Measurements from ENCODE around the gene DNAH14. TPM values are rescaled to one million over a fixed set of nuclear protein-coding genes. Genes with fewer than 3 reads are reported as not detected.
"Not testable (repeated sequence)": the region's sequence is repeated elsewhere in the genome, so short reads cannot be mapped to it uniquely, and the experiment has no call there.

The DNAH14 gene
- total and polyA plus RNA-seq, 2 of the 13 experiments (the other 11 are each of a cell fraction or from before 2014, with no cell fraction given) = 4.5 to 27.5 TPM

GRCh38 chr1:224939844-224940425, 10.5 kb downstream of the DNAH14 start (continued):
- TF ChIP-seq TFE3 (CRISPR knock-in tag; IDR thresholded peaks at IDR 0.05) (no peak), NFE2 (CRISPR knock-in tag; IDR thresholded peaks at IDR 0.05) (no peak), AGO2 (optimal IDR thresholded peaks at IDR 0.05; ENCODE audit: low read depth, low read length) (no peak), ZFP82 (CRISPR knock-in tag; IDR thresholded peaks at IDR 0.05; ENCODE audit: borderline replicate concordance) (no peak), HINFP (CRISPR knock-in tag; IDR thresholded peaks at IDR 0.05; ENCODE audit: low read depth) (no peak)

- H3K27me3 ChIP-seq (ENCODE audit: control insufficient read depth in 1 of 2, insufficient read depth in 2 of 2, low read length in 2 of 2); H3K4me3 ChIP-seq (replicated peaks in 1 of 3; ENCODE audit: insufficient read depth in 1 of 3, low read depth in 2 of 3, low read length in 3 of 3); BruUV-seq (replicated peaks); FAIRE-seq; H3K79me2 ChIP-seq (ENCODE audit: insufficient read depth, low read length); DNase-seq (ENCODE audit: low spot score); H2AFZ ChIP-seq (ENCODE audit: low read length); POLR2A ChIA-PET; H3K9ac ChIP-seq (ENCODE audit: insufficient read depth, low read depth, low read length); intact Hi-C loops (cut with micrococcal nuclease; ENCODE audit: unreplicated experiment); CTCF ChIA-PET (ENCODE audit: low intra/inter-chr PET ratio, low total read pairs); H4K20me1 ChIP-seq (ENCODE audit: insufficient read depth, low read length); H3K27ac ChIP-seq (ENCODE audit: extremely low read length, insufficient read depth, low read length); H3K4me1 ChIP-seq (ENCODE audit: insufficient read depth, low read length); ATAC-seq; in situ Hi-C loops (cut with HindIII; ENCODE audit: extremely low pct_ligation_motif_present, low pct_unique_long_range_greater_than_20kb); H3K36me3 ChIP-seq (replicated peaks in 1 of 2; ENCODE audit: control insufficient read depth in 1 of 2, insufficient read depth in 2 of 2, low read length in 2 of 2); H3K4me2 ChIP-seq (ENCODE audit: low read depth, low read length): not testable (repeated sequence)
- peaks cover 10% of the 10 kb centered on the region; the same call in 1 of the 2 replicates for H3K9me3 ChIP-seq (ENCODE audit: low read length)
- 97% methylated on average over 3 of the region's 3 CpGs for WGBS (ENCODE audit: low lambda C conversion rate)
Measured at GRCh38 chr1:224940735-224941134, 11.3 kb downstream of the DNAH14 start.
